ENCODE results near the gene SYT5. TPM values are rescaled to one million over a fixed set of nuclear protein-coding genes. Genes with fewer than 3 reads are reported as not detected.

SYT5 gene
- total RNA-seq, 1 experiment from 2014 or later, result not detected

DNA sequence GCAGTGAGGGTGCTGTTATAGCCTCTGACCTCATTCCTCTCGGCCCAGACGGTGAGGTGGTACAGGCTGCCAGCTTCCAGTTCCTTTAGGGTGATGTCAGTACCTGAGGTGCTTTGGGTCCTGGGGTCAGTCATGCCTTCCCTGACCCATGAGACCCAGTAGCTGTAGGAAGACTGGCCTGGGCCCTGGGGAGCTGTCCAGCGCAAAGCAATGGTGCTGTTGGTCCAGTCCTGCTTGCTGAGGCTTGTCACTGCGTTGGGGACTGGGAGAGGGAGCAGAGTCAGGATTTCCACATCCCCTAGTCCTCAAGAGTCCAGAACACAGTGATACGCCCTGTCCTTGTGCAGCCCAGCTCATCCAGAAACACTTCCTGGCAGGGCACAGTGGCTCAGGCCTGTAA, 18.6 kb upstream of the SYT5 start:
- ChIA-PET CTCF (no interaction called here), POLR2A (no interaction called here)
- no TSS peak for BruUV-seq (replicated peaks)

GRCh38 chr19:55197528-55197927, 17.4 kb upstream of the SYT5 start:
- ChIA-PET CTCF (interaction anchor here (0.8 kb wide), 1 partner anchor 32 kb away, joined by 3 read pairs; the partner anchor contains the start of gene DNAAF3), POLR2A (no interaction called here)
- Histone ChIP-seq H3K9me3 (no peaks in the 10 kb centered on the region), H3K36me3 (ENCODE audit: control insufficient read depth, insufficient read depth, low read length) (no peaks in the 10 kb centered on the region), H3K4me3 (ENCODE audit: low read depth, low read length) (no peak overlapping the region), H3K27me3 (replicated peaks; ENCODE audit: control insufficient read depth, insufficient read depth, low read length) (no peaks in the 10 kb centered on the region), H3K4me1 (no peaks in the 10 kb centered on the region)
- Mint-ChIP-seq H3K4me3 (ENCODE audit: unreplicated experiment) (no peak overlapping the region), H3K27ac (ENCODE audit: unreplicated experiment) (no peak overlapping the region), H3K27me3 (ENCODE audit: insufficient read depth, unreplicated experiment) (no peaks in the 10 kb centered on the region), H3K4me1 (ENCODE audit: low read depth, unreplicated experiment) (no peaks in the 10 kb centered on the region), H3K9me3 (ENCODE audit: unreplicated experiment) (no peaks in the 10 kb centered on the region), H3K36me3 (ENCODE audit: insufficient read depth, unreplicated experiment) (no peaks in the 10 kb centered on the region)
- BruUV-seq (replicated peaks), result no TSS peak
- no peak for TF ChIP-seq CTCF (IDR thresholded peaks at IDR 0.05; ENCODE audit: insufficient read depth in 1 of 2, low read depth in 1 of 2, low read length in 1 of 2, severe bottlenecking in 1 of 2, unreplicated experiment in 1 of 2)
- no peak for DNase-seq
- intact Hi-C loops (cut with micrococcal nuclease; ENCODE audit: unreplicated experiment), result no loop called here

More for the DNA sequence above, 18.6 kb upstream of the SYT5 start:
- intact Hi-C loops (cut with micrococcal nuclease; ENCODE audit: unreplicated experiment), result no loop called here
- H3K9me3 Mint-ChIP-seq (ENCODE audit: unreplicated experiment), result no peaks in the 10 kb centered on the region
- Histone ChIP-seq H3K27me3 (replicated peaks; ENCODE audit: control insufficient read depth, insufficient read depth, low read length) (no peaks in the 10 kb centered on the region), H3K4me1 (no peaks in the 10 kb centered on the region), H3K4me3 (ENCODE audit: low read depth, low read length) (no peak overlapping the region), H3K36me3 (ENCODE audit: control insufficient read depth, insufficient read depth, low read length) (no peaks in the 10 kb centered on the region), H3K9me3 (no peaks in the 10 kb centered on the region)
- H3K27ac Mint-ChIP-seq (ENCODE audit: unreplicated experiment), result no peak overlapping the region
- DNase-seq, result no peak
- no peaks in the 10 kb centered on the region for H3K27me3 Mint-ChIP-seq (ENCODE audit: insufficient read depth, unreplicated experiment)
- TF ChIP-seq CTCF (IDR thresholded peaks at IDR 0.05; ENCODE audit: insufficient read depth in 1 of 2, low read depth in 1 of 2, low read length in 1 of 2, severe bottlenecking in 1 of 2, unreplicated experiment in 1 of 2), result no peak
- H3K4me1 Mint-ChIP-seq (ENCODE audit: low read depth, unreplicated experiment), result no peaks in the 10 kb centered on the region
- no peak overlapping the region for H3K4me3 Mint-ChIP-seq (ENCODE audit: unreplicated experiment)
- H3K36me3 Mint-ChIP-seq (ENCODE audit: insufficient read depth, unreplicated experiment), result no peaks in the 10 kb centered on the region

DNA sequence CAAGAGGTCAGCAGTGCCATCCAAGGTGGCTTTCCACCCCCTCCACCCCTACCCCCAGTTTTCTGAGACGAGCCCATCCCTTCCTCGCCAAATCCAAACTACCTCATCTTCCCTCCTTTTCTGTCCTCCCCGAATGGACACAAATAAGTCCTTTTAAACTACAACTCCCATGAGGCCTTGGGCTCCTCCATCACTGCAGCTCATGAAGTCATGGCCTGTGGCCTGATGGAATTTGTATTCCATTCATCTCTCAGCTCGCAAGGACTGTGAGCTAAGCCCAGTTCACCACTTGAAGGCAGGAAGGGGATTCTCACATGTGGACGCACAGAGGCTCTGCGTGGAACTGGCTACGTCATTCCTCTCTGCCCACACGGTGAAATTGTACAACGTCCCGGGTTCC, 16.7 kb upstream of the SYT5 start:
- Mint-ChIP-seq H3K27me3 (ENCODE audit: insufficient read depth, unreplicated experiment) (no peaks in the 10 kb centered on the region), H3K9me3 (ENCODE audit: unreplicated experiment) (no peaks in the 10 kb centered on the region), H3K4me3 (ENCODE audit: unreplicated experiment) (no peak overlapping the region), H3K36me3 (ENCODE audit: insufficient read depth, unreplicated experiment) (no peaks in the 10 kb centered on the region), H3K4me1 (ENCODE audit: low read depth, unreplicated experiment) (no peaks in the 10 kb centered on the region), H3K27ac (ENCODE audit: unreplicated experiment) (no peak overlapping the region)
- TF ChIP-seq CTCF (IDR thresholded peaks at IDR 0.05; ENCODE audit: insufficient read depth in 1 of 2, low read depth in 1 of 2, low read length in 1 of 2, severe bottlenecking in 1 of 2, unreplicated experiment in 1 of 2), result no peak
- ChIA-PET CTCF (no interaction called here), POLR2A (no interaction called here)
- H3K27me3 ChIP-seq (replicated peaks; ENCODE audit: control insufficient read depth, insufficient read depth, low read length), result no peaks in the 10 kb centered on the region
- BruUV-seq (replicated peaks), result no TSS peak
- intact Hi-C loops (cut with micrococcal nuclease; ENCODE audit: unreplicated experiment), result no loop called here
- no peaks in the 10 kb centered on the region for H3K9me3 ChIP-seq
- no peaks in the 10 kb centered on the region for H3K4me1 ChIP-seq
- no peak overlapping the region for H3K4me3 ChIP-seq (ENCODE audit: low read depth, low read length)
- H3K36me3 ChIP-seq (ENCODE audit: control insufficient read depth, insufficient read depth, low read length), result no peaks in the 10 kb centered on the region
- DNase-seq, result no peak
